Endometrial microvascular endothelial cells (primary cell): ENCODE results near the gene TMEM218. TPM values are rescaled to one million over a fixed set of nuclear protein-coding genes. Genes with fewer than 3 reads are reported as not detected.

Source experiments
- in situ Hi-C: cut with HindIII; loops from 2 replicates; pipeline ENCODE4 v1.10.0; 2017; ENCODE audit warnings: low sequenced_read_pairs, low pct_unique_long_range_greater_than_20kb; ENCODE audit errors: inconsistent ontology term
- total RNA-seq: library from RNA; depleted of rRNA; stranded (reverse); fragments of >200 nt; gene quantifications from one replicate; pipeline ENCODE4 v1.2.3, GENCODE V29; 2015; ENCODE audit errors: inconsistent ontology term

The TMEM218 gene
- total RNA-seq, 1 donor from 2014 or later, result 50.9 TPM

- in situ Hi-C loops, result no loop called here
These were observed 21.2 kb upstream of the TMEM218 start for GRCh38 chr11:125132596-125132995.

GRCh38 chr11:125132071-125132470, 20.6 kb upstream of the TMEM218 start:
- in situ Hi-C loops, result no loop called here

- in situ Hi-C loops, result no loop called here
These were observed 18.0 kb upstream of the TMEM218 start for GRCh38 chr11:125129316-125129993.

- in situ Hi-C loops, result no loop called here
These were observed 17.0 kb upstream of the TMEM218 start for GRCh38 chr11:125128450-125128849.

GRCh38 chr11:125124618-125124992, 13.2 kb upstream of the TMEM218 start:
- in situ Hi-C loops, result no loop called here

GRCh38 chr11:125123947-125124617, 12.7 kb upstream of the TMEM218 start:
- in situ Hi-C loops, result no loop called here

GRCh38 chr11:125123194-125123946, 11.9 kb upstream of the TMEM218 start:
- in situ Hi-C loops, result no loop called here

GRCh38 chr11:125117429-125117828, 6.0 kb upstream of the TMEM218 start:
- in situ Hi-C loops, result no loop called here

GRCh38 chr11:125114518-125114917, 3.1 kb upstream of the TMEM218 start:
- in situ Hi-C loops, result no loop called here

GRCh38 chr11:125112208-125112604, 780 bp upstream of the TMEM218 start:
- in situ Hi-C loops, result no loop called here

- in situ Hi-C loops, result no loop called here
These were observed 454 bp downstream of the TMEM218 start for GRCh38 chr11:125111001-125111342.

- in situ Hi-C loops, result no loop called here
These were observed 920 bp downstream of the TMEM218 start for GRCh38 chr11:125110506-125110905.

GRCh38 chr11:125108469-125108868, 3.0 kb downstream of the TMEM218 start:
- in situ Hi-C loops, result no loop called here

GRCh38 chr11:125105926-125106325, 5.5 kb downstream of the TMEM218 start:
- in situ Hi-C loops, result no loop called here

GRCh38 chr11:125102510-125102909, 8.9 kb downstream of the TMEM218 start:
- in situ Hi-C loops, result no loop called here

- in situ Hi-C loops, result no loop called here
These were observed 9.4 kb downstream of the TMEM218 start for GRCh38 chr11:125102025-125102424.

- in situ Hi-C loops, result no loop called here
These were observed 9.8 kb downstream of the TMEM218 start for GRCh38 chr11:125101596-125101995.

- in situ Hi-C loops, result no loop called here
These were observed 11.3 kb downstream of the TMEM218 start for GRCh38 chr11:125100136-125100535.

GRCh38 chr11:125094731-125095130, 16.7 kb downstream of the TMEM218 start:
- in situ Hi-C loops, result no loop called here

GRCh38 chr11:125093502-125093901, 17.9 kb downstream of the TMEM218 start:
- in situ Hi-C loops, result no loop called here
